Activated T-helper 1 cell treated with anti-CD3 and anti-CD28 coated beads, Interleukin-2, amount 50 U/mL, for 16 hours (primary cell): Measurements from ENCODE around the gene HPN.
"Not testable (repeated sequence)": the region's sequence is repeated elsewhere in the genome, so short reads cannot be mapped to it uniquely, and the experiment has no call there.

Source experiments
- DNase-seq, 2 donors: peaks; one replicate each; pipeline ENCODE4 v3.0.0-alpha.2; 2020; ENCODE audit warnings: low read depth in 1 of 2, low spot score in 1 of 2

HPN gene

GRCh38 chr19:35042056-35042730 is 672 bp downstream of the HPN start:
- DNase-seq = no peak

- DNase-seq = no peak
Measured at GRCh38 chr19:35042954-35043604, 1.6 kb downstream of the HPN start.

- no peak for DNase-seq
Measured at GRCh38 chr19:35043906-35044305, 2.4 kb downstream of the HPN start.

GRCh38 chr19:35044317-35045117 is 3.0 kb downstream of the HPN start:
- peak; percentile 46 to 49 for DNase-seq

- no peak for DNase-seq
Measured at GRCh38 chr19:35045667-35046300, 4.3 kb downstream of the HPN start.

GRCh38 chr19:35046461-35046860 is 4.9 kb downstream of the HPN start:
- DNase-seq = no peak

GRCh38 chr19:35048911-35049411 is 7.4 kb downstream of the HPN start:
- no peak for DNase-seq

- DNase-seq = no peak
Measured at GRCh38 chr19:35049456-35049855, 7.9 kb downstream of the HPN start.

- not testable (repeated sequence) for DNase-seq
Measured at GRCh38 chr19:35050662-35051061, 9.1 kb downstream of the HPN start.

GRCh38 chr19:35051268-35051667 is 9.7 kb downstream of the HPN start:
- not testable (repeated sequence) for DNase-seq

GRCh38 chr19:35051796-35052195 is 10.3 kb downstream of the HPN start:
- no peak for DNase-seq

- no peak for DNase-seq
Measured at GRCh38 chr19:35052599-35053190, 11.2 kb downstream of the HPN start.

- no peak for DNase-seq
Measured at GRCh38 chr19:35053667-35054293, 12.3 kb downstream of the HPN start.

- no peak for DNase-seq
Measured at GRCh38 chr19:35054626-35055025, 13.1 kb downstream of the HPN start.

- DNase-seq = no peak
Measured at GRCh38 chr19:35055715-35056179, 14.2 kb downstream of the HPN start.

GRCh38 chr19:35056513-35057063 is 15.1 kb downstream of the HPN start:
- DNase-seq = no peak

GRCh38 chr19:35058370-35058769 is 16.8 kb downstream of the HPN start:
- DNase-seq = no peak

GRCh38 chr19:35059006-35059798 is 17.7 kb downstream of the HPN start:
- no peak for DNase-seq

GRCh38 chr19:35059799-35060091 is 18.2 kb downstream of the HPN start:
- no peak for DNase-seq
